CD4-positive, alpha-beta T cell treated with Interleukin-4 for 1 hour (primary cell): ENCODE results near the gene NOLC1.

ENCODE experiments used
- DNase-seq, 2 donors: peaks; one replicate each; pipeline ENCODE4 v3.0.0-alpha.2; 2020 to 2022

Gene NOLC1

GRCh38 chr10:102157224-102157623 is 5.0 kb downstream of the NOLC1 start:
- DNase-seq: no peak

- no peak for DNase-seq
Measured at GRCh38 chr10:102159051-102159597, 6.9 kb downstream of the NOLC1 start.

- DNase-seq: no peak
Measured at GRCh38 chr10:102159831-102160230, 7.6 kb downstream of the NOLC1 start.

GRCh38 chr10:102163342-102163989 is 11.3 kb downstream of the NOLC1 start:
- no peak for DNase-seq

- DNase-seq: no peak
Measured at GRCh38 chr10:102167861-102168260, 15.7 kb downstream of the NOLC1 start.

GRCh38 chr10:102170602-102171001 is 18.4 kb downstream of the NOLC1 start:
- no peak for DNase-seq

DNA sequence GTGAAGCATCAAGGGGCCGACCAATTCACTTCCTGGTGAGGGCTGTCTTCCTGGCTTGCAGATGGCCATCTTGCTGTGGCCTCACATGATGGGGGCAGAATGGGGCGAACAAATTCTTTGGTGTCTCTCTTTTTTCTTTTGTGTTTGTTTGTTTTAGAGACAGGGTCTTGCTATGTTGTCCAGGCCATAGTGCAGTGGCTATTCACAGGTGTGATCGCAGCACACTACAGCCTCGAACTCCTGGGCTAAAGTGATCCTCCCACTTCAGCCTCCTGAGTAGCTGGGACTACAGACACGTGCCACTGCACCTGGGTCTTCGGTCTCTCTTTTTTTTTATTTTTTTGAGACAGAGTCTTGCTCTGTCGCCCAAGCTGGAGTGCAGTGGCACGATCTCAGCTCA is 20.1 kb downstream of the NOLC1 start:
- no peak for DNase-seq

- no peak for DNase-seq
Measured at GRCh38 chr10:102175415-102175814, 23.2 kb downstream of the NOLC1 start.

DNA sequence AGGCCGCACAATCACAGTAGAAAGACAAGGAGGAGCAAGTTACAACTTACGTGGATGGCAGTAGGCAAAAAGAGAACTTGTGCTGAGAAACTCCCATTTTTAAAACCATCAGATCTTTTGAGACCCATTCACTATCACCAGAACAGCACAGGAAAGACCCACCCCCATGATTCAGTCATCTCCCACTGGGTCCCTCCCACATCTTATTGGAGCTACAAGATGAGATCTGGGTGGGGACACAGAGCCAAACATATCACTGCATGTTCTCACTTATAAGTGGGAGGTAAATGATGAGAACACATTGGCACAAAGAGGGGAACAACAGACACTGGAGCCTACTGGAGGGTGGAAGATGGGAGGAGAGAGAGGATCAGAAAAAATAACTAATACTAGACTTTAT is 32.4 kb downstream of the NOLC1 start:
- DNase-seq: no peak

- DNase-seq: no peak
Measured at GRCh38 chr10:102185272-102185671, 33.1 kb downstream of the NOLC1 start.

DNA sequence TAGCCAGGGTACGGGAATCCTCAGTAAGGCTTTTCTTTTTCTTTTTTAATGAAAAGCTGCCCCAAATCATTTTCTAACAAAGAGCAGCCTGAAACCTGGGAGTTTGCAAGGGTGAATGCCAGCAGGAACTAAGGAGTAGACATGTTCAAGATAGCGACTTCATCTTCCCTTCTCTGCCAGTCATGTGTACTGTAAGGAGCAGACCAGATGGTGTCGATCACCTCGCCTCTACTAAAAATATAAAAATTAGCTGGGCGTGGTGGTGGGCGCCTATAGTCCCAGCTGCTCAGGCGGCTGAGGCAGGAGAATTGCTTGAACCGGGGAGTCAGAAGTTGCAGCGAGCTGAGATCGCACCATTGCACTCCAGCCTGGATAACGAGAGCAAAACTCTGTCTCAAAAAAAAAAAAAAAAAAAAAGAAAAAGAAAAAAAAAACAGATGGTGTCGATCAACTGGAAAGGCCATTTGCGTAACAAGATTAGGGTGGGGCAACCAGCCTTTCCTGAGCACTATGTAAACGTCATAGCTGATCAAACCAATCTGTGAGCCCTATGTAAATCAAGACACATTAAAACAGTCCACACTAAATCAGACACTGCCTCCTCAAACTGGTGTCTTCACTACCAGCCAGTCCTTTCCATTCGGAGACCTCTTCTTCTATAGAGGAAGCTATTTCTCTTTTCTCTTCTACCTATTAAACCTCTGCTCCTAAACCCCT is 33.8 kb downstream of the NOLC1 start:
- DNase-seq: no peak

DNA sequence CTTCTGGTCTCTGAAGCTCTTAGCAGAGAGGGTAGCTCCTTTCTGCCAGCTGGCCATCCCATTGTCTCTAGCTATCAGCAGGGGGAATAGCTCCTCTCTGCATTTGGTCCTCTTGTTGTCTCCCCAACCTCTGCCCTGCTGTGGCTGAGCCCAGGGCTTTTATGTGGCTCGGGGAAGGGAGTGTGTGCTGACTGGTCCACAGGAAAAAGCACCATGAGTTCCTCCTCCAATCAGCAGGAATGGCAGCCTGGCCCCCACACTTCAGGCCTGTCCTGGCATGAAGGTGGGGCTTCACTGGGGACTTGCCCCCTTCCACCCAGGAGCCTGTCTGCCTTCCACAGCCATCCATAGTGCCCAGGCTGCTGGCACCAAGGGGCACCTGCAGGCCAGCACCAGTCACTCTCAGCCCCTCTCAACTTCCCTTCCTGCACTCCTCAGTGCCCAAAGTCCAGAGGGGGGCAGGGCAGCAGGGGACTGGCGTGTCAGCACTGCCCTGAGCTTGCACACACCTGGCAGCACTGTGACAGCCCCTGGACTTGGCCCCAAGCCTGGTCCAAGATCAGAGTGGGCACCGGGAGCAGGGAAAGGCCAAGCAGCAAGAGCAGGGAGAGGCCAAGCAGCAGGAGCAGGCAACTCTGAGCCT is 36.2 kb downstream of the NOLC1 start:
- DNase-seq: no peak

DNA sequence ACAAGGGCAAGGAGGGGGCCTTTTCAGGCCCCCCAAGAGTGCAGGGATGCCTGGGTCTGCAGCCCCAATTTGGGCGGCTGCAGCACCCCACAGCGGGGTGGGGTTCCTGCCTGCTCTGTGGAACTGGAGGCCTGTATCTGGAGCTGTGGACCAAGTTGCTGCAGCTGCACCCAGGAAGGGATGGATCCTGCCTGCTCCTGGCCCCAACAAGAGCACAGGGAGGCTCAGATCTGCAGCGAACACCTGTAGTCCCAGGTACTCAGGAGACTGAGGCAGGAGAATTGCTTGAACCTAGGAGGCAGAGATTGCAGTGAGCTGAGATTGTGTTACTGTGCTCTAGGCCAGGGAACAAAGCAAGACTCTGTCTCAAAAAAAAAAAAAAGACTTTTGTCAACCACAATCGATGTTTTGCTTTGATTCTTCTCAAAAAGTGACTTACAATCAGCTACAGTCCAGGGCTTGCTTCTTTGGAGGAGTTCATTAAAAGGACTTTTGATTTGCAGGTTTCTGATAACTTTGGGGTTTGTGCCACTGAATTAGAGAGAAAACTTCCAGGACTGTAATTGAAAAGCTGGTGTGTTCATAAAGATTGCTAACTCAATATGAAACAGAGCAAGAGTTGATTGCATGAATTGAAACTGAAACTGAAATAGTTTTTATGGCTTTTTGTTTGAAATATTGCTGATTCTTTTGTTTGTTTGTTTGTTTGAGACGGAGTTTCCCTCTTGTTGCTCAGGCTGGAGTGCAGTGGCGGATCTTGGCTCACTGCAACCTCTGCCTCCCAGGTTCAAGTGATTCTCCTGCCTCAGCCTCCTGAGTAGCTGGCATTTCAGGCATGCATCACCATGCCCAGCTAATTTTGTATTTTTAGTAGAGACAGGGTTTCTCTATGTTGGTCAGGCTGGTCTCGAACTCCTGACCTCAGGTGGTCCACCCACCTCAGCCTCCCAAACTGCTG is 37.0 kb downstream of the NOLC1 start:
- DNase-seq: peak in 1 of 2 donors; percentile 47

DNA sequence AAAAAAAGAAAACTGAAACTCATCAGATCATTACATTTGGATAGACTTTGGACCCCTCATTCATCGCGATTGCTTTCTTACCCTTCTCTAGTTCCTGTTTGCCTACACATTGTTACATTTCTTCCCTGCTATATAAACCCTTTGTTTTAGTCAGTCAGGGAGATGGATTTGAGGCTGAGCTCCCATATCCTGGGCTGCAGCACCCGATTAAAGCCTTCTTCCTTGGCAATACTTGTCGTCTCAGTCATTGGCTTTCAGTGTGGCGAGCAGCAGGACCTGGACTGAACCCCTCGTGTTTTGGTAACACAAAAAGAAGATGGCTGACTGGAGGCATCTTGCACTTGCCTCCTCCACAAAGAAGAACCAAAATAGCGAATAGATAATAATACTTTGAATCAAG is 39.8 kb downstream of the NOLC1 start:
- no peak for DNase-seq

GRCh38 chr10:102195296-102195870 is 43.2 kb downstream of the NOLC1 start:
- DNase-seq: no peak

- no peak for DNase-seq
Measured at GRCh38 chr10:102196893-102197292, 44.7 kb downstream of the NOLC1 start.

DNA sequence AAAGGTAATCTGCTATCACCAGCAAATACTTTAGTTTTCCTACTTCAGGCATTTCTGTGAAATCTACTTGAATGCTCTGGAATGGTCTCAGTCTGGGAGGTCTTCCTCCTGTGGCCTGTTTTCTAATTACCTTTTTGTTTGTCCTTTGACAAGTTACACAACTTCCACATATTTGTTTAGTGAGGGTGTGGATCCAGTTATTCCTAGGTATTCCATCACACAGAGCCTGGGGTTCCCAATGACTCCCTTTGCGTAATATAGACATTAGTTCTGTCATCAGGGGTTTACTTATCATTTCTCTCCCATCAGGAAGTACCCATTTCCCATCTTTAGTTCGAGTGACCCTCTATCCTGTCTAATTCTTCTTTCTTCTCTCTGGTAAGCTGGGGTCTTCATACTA is 45.8 kb downstream of the NOLC1 start:
- DNase-seq: no peak

DNA sequence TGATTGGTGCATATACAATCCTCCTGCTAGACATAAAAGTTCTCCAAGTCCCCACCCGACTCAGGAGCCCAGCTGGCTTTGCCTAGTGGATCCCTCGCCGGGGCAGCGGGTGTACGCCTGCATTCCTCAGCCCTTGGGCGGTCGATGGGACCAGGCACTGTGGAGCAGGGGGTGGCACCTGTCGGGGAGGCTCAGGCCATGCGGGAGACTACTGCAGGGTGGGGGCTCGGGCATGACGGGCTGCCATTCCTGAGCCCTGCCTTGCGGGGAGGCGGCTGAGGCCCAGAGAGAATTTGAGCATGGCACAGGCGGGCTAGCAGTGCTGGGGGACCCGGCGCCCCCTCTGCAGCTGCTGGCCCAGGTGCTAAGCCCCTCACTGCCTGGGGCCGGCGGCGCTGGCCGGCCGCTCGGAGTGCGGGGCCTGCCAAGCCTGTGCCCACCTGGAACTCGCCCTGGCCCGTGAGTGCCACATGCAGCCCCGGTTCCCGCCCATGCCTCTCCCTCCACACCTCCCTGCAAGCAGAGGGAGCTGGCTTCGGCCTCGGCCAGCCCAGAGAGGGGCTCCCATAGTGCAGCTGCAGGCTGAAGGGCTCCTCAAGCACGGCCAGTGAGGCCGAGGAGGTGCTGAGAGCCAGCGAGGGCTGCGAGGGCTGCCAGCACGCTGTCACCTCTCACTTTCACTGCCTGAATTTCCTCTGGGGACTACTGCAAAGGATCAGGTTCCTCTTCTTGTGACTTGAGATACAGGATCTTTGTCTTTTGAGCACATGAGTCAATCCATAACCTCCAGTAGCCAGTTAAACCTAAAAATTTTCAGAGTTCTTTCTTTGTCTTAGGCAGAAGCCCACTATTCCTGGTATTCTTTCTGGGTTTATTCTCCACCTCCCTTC is 48.8 kb downstream of the NOLC1 start:
- no peak for DNase-seq

DNA sequence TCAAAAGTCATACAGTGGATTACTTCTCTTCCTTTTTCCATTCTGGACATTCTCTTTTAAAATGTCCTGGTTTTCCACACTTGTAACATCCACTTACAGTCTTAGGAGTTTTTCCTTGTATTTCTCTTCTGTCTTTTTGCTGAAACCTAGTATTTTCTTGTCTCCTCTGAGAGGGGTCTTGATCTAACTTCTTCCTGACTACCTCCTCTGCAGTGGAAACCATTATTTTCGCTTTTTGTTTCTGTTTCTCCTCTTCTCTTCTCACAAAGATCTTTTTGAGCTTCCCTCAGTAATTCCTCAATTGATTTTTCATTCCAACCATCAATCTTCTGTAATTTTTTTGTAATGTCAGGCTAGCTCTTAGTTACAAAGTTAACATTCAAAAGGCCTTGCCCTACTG is 50.2 kb downstream of the NOLC1 start:
- DNase-seq: no peak

- no peak for DNase-seq
Measured at GRCh38 chr10:102208311-102209035, 56.3 kb downstream of the NOLC1 start.
